HG03060 (cell line): ENCODE results near the gene MFSD2B.
A peak's percentile ranks its signal among the peaks of the same experiment; 100 is the strongest.
"Not testable (repeated sequence)": the region's sequence is repeated elsewhere in the genome, so short reads cannot be mapped to it uniquely, and the experiment has no call there.

ENCODE experiments used
- ATAC-seq: cut with Tn5 transposase; IDR thresholded peaks from one replicate; pipeline ENCODE4 v1.9.1; 2021; ENCODE audit warnings: low read depth, moderate number of reproducible peaks; ENCODE audit not compliant: unreplicated experiment

Gene MFSD2B

GRCh38 chr2:24017711-24018110, 7.8 kb downstream of the MFSD2B start:
- no peak for ATAC-seq

- ATAC-seq: no peak
Measured at GRCh38 chr2:24018241-24018640, 8.4 kb downstream of the MFSD2B start.

GRCh38 chr2:24019729-24020128, 9.8 kb downstream of the MFSD2B start:
- ATAC-seq: no peak

- ATAC-seq: no peak
Measured at GRCh38 chr2:24020244-24020643, 10.4 kb downstream of the MFSD2B start.

- ATAC-seq: no peak
Measured at GRCh38 chr2:24021122-24021998, 11.5 kb downstream of the MFSD2B start.

GRCh38 chr2:24022324-24022974, 12.6 kb downstream of the MFSD2B start:
- no peak for ATAC-seq

GRCh38 chr2:24022975-24023575, 13.2 kb downstream of the MFSD2B start:
- ATAC-seq: no peak

GRCh38 chr2:24024018-24024417, 14.1 kb downstream of the MFSD2B start:
- ATAC-seq: no peak

- ATAC-seq: no peak
Measured at GRCh38 chr2:24024996-24025663, 15.2 kb downstream of the MFSD2B start.

- no peak for ATAC-seq
Measured at GRCh38 chr2:24026233-24026632, 16.3 kb downstream of the MFSD2B start.

GRCh38 chr2:24038786-24039499, 29.1 kb downstream of the MFSD2B start:
- no peak for ATAC-seq

GRCh38 chr2:24040511-24040910, 30.6 kb downstream of the MFSD2B start:
- no peak for ATAC-seq

- not testable (repeated sequence) for ATAC-seq
Measured at GRCh38 chr2:24043133-24043532, 33.2 kb downstream of the MFSD2B start.

GRCh38 chr2:24045511-24046508, 35.9 kb downstream of the MFSD2B start:
- ATAC-seq: no peak

- no peak for ATAC-seq
Measured at GRCh38 chr2:24046599-24046929, 36.7 kb downstream of the MFSD2B start.

- ATAC-seq: peak; percentile 99
Measured at GRCh38 chr2:24046930-24047702, 37.2 kb downstream of the MFSD2B start, which contains the start of gene WDCP. Gene WDCP (minus strand): TSS chr2:24047391. CDS start chr2:24039494, 7,897 bp downstream.

- no peak for ATAC-seq
Measured at GRCh38 chr2:24047703-24048033, 37.8 kb downstream of the MFSD2B start.

GRCh38 chr2:24048769-24049484, 39.0 kb downstream of the MFSD2B start:
- no peak for ATAC-seq
